Karpas-422 (cell line): ENCODE results near the gene SLC4A2. TPM values are rescaled to one million over a fixed set of nuclear protein-coding genes. Genes with fewer than 3 reads are reported as not detected.

ENCODE experiments used
- DNase-seq: peaks from one replicate; pipeline ENCODE4 v3.0.0-alpha.2; 2015
- H2AFZ ChIP-seq: fragments of 200-600 bp; sonication (generic); 2 replicates; pipeline ENCODE4 v1.6.1; 2014; ENCODE audit warnings: antibody characterized with exemption, low read length, mixed read lengths
- H3K27ac ChIP-seq: fragments of 200-600 bp; sonication (generic); 2 replicates; pipeline ENCODE4 v1.5.1; 2014; ENCODE audit warnings: mild to moderate bottlenecking, low read length, moderate library complexity
- H3K27me3 ChIP-seq: fragments of 200-600 bp; sonication (generic); 2 replicates; pipeline ENCODE4 v1.6.1; 2014; ENCODE audit warnings: low read length, mixed read lengths
- H3K36me3 ChIP-seq: fragments of 200-600 bp; sonication (generic); 2 replicates; pipeline ENCODE4 v1.6.1; 2014; ENCODE audit warnings: low read length, mixed read lengths; ENCODE audit not compliant: insufficient read depth
- H3K4me1 ChIP-seq: fragments of 200-600 bp; sonication (generic); 2 replicates; pipeline ENCODE4 v1.6.1; 2014; ENCODE audit warnings: mild to moderate bottlenecking, low read length, mixed read lengths
- H3K4me2 ChIP-seq: fragments of 200-600 bp; sonication (generic); 2 replicates; pipeline ENCODE4 v1.6.1; 2014; ENCODE audit warnings: low read length, low read depth, mild to moderate bottlenecking; ENCODE audit not compliant: poor library complexity, severe bottlenecking
- H3K4me3 ChIP-seq: fragments of 200-600 bp; sonication (generic); 2 replicates; pipeline ENCODE4 v1.5.1; 2014; ENCODE audit warnings: mild to moderate bottlenecking, antibody characterized with exemption, low read length, mixed read lengths
- H3K79me2 ChIP-seq: fragments of 200-600 bp; sonication (generic); 2 replicates; pipeline ENCODE4 v1.6.1; 2014; ENCODE audit warnings: mild to moderate bottlenecking, low read length, mixed read lengths
- H3K9ac ChIP-seq: fragments of 200-600 bp; sonication (generic); 2 replicates; pipeline ENCODE4 v1.6.0; 2014; ENCODE audit warnings: low read length
- H3K9me2 ChIP-seq: fragments of 200-600 bp; sonication (generic), shearing (Covaris generic); replicated peaks from 2 replicates; pipeline ENCODE4 v1.6.0; 2014; ENCODE audit warnings: mild to moderate bottlenecking, low read length, moderate library complexity; ENCODE audit not compliant: insufficient read depth
- H3K9me3 ChIP-seq: fragments of 300-700, 200-600 bp; sonication (generic); 2 replicates; pipeline ENCODE4 v1.6.1; 2014; ENCODE audit warnings: low read length, mixed read lengths
- H4K20me1 ChIP-seq: fragments of 200-600 bp; sonication (generic); 2 replicates; pipeline ENCODE4 v1.6.1; 2014; ENCODE audit warnings: mild to moderate bottlenecking, antibody characterized with exemption, low read length, low read depth; ENCODE audit not compliant: insufficient read depth
- total RNA-seq: library from RNA; depleted of rRNA; stranded (reverse); fragments of >200 nt; shearing (Covaris generic); gene quantifications from 2 replicates; pipeline ENCODE4 v1.2.3, GENCODE V29; 2014; ENCODE audit warnings: low replicate concordance

Gene SLC4A2
- total RNA-seq, 1 experiment from 2014 or later, result 35.1 TPM

GRCh38 chr7:151085691-151086620 is 26.6 kb downstream of the SLC4A2 start, which contains the start of gene AGAP3:
Gene AGAP3, plus strand, starts transcription at chr7:151086475. Its CDS starts 267 bp downstream, at chr7:151086742.
- no peak within 1 kb of the TSS for H3K9ac ChIP-seq
- H3K79me2 ChIP-seq, result peaks cover 19% of the 10 kb centered on the region
- H2AFZ ChIP-seq, result no peak within 1 kb of the TSS
- H3K27me3 ChIP-seq, result no peaks in the 10 kb centered on the region
- H3K36me3 ChIP-seq, result no peaks in the 10 kb centered on the region
- H3K9me3 ChIP-seq, result no peaks in the 10 kb centered on the region
- no peaks in the 10 kb centered on the region for H4K20me1 ChIP-seq
- peaks cover 30% of the 10 kb centered on the region for H3K4me1 ChIP-seq
- no peak within 1 kb of the TSS for H3K4me3 ChIP-seq
- DNase-seq, result no peak
- H3K27ac ChIP-seq, result no peak within 1 kb of the TSS
- H3K9me2 ChIP-seq, result no peaks in the 10 kb centered on the region
- no peak within 1 kb of the TSS for H3K4me2 ChIP-seq

DNA sequence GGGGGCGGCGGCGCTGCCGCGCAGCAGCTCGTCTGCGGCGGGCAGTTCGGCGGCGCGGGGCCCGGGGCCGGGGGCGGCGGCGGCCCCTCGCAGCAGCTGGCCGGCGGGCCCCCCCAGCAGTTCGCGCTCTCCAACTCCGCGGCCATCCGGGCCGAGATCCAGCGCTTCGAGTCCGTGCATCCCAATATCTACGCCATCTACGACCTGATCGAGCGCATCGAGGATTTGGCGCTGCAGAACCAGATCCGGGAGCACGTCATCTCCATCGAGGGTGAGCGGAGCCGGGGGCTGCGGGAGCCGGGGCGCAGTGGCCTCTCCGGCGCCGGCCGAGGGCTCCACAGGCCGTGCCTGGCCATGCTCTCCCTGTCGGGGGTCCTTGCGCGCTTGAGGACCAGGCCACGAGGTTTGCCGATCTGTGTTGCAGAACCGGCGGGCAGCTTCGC is 27.4 kb downstream of the SLC4A2 start:
- Histone ChIP-seq H3K79me2 (peaks cover 14% of the 10 kb centered on the region), H3K4me1 (peaks cover 22% of the 10 kb centered on the region), H3K36me3 (no peaks in the 10 kb centered on the region), H3K9me3 (no peaks in the 10 kb centered on the region), H3K27me3 (no peaks in the 10 kb centered on the region), H3K4me2 (no peak overlapping the region), H3K4me3 (no peak overlapping the region), H3K27ac (no peak overlapping the region), H3K9ac (no peak overlapping the region), H2AFZ (no peak overlapping the region), H3K9me2 (no peaks in the 10 kb centered on the region), H4K20me1 (no peaks in the 10 kb centered on the region)
- no peak for DNase-seq

DNA sequence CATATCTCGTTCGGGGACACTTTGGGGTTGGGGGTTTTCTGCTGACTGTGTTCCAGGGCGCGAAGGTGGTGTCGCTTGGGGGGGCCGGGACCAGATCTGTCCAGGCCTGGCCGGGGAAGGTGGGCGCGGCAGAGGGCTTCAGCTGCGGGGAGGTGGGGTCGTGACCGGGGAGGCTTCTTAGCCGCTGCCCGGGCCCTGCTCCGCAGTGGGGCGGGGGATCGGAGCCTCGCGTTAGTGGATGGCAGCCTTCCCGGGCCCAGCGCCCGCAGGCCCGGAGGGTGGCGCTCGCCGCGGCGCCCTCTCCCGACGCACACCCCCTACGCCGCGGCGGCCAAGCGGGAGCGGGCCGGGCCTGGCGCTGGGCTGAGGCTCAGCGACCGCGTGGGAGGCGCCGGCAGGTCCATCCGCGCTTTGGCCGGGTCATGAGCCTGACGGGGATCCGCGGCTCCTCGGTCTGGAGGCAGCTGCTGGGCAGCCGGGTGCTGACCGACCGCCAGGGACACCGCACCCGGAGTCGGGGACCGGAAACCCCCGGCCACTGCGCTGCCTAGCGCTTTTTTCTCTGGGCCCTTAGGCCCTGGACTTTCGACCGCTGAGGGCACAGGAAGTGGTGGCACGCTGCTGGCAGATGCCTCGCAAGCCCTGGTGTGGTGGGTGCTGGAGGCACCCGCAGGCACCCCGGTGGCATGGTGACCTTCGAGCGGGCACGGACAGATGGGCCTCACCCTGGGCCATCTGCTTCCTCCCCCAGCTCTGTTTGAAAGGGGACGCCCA is 28.0 kb downstream of the SLC4A2 start:
- Histone ChIP-seq H3K9me3 (no peaks in the 10 kb centered on the region), H3K4me3 (no peak overlapping the region), H3K9ac (no peak overlapping the region), H2AFZ (no peak overlapping the region), H4K20me1 (no peaks in the 10 kb centered on the region), H3K4me2 (no peak overlapping the region), H3K79me2 (peaks cover 8% of the 10 kb centered on the region), H3K27me3 (no peaks in the 10 kb centered on the region), H3K9me2 (no peaks in the 10 kb centered on the region), H3K36me3 (no peaks in the 10 kb centered on the region), H3K4me1 (peaks cover 16% of the 10 kb centered on the region), H3K27ac (no peak overlapping the region)
- DNase-seq, result no peak

- H3K79me2 ChIP-seq, result no peaks in the 10 kb centered on the region
Measured at GRCh38 chr7:151088019-151088855, 28.8 kb downstream of the SLC4A2 start.

GRCh38 chr7:151088856-151089699 is 29.7 kb downstream of the SLC4A2 start:
- Histone ChIP-seq H3K4me3 (no peak overlapping the region), H3K27me3 (no peaks in the 10 kb centered on the region), H4K20me1 (no peaks in the 10 kb centered on the region), H3K9me2 (no peaks in the 10 kb centered on the region), H3K9ac (no peak overlapping the region), H3K9me3 (no peaks in the 10 kb centered on the region), H3K27ac (no peak overlapping the region), H3K36me3 (no peaks in the 10 kb centered on the region), H3K79me2 (no peaks in the 10 kb centered on the region), H2AFZ (no peak overlapping the region), H3K4me2 (no peak overlapping the region), H3K4me1 (peaks cover 7% of the 10 kb centered on the region)
- DNase-seq, result no peak

More at GRCh38 chr7:151088019-151088855, 28.8 kb downstream of the SLC4A2 start:
- H3K9me2 ChIP-seq, result no peaks in the 10 kb centered on the region
- no peak overlapping the region for H2AFZ ChIP-seq
- H3K27me3 ChIP-seq, result no peaks in the 10 kb centered on the region
- no peak overlapping the region for H3K4me2 ChIP-seq
- no peaks in the 10 kb centered on the region for H3K36me3 ChIP-seq
- H3K9ac ChIP-seq, result no peak overlapping the region
- no peaks in the 10 kb centered on the region for H3K9me3 ChIP-seq
- H3K4me1 ChIP-seq, result peaks cover 14% of the 10 kb centered on the region
- no peaks in the 10 kb centered on the region for H4K20me1 ChIP-seq
- H3K4me3 ChIP-seq, result no peak overlapping the region
- no peak overlapping the region for H3K27ac ChIP-seq
- DNase-seq, result no peak

DNA sequence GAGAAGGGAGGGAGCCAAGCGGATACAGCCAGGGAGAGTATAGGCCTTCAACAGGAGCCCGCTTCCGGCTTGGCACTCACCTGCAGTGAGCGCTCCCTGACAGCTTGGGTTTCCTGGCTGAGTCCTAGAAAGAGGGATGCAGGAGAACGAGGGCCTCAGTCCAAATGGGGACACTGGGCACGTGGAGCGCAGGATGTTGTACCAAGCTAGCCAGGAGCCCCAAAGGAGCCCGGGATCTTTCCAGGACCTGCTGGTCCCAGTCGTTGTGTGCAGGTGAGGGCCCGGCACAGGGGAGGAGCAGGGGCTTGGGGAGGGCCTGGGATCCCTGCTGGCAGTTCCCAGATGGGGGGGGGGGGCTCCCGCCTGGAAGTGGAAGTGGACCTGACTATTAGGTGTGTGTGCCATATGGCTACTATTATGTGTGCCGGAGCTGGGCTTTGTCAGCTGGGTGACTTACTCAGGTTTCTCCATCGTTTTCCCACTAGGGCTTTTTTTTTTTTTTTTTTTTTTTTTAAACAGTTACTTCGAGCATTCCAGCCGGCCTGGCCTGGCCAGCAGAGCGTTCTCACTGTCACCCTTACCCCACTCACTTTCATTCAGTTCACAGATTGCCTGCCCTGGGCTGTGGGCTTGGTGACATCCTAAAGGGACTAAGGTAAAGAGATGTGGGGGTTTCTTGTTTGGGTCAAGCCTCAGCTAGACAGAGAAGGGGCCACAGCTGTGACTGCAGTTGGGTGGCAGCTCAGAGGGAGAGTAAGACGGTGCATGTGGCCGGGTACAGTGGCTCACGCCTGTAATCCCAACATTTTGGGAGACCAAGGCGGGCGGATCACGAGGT is 30.7 kb downstream of the SLC4A2 start:
- Histone ChIP-seq H3K4me3 (no peak overlapping the region), H3K9me3 (no peaks in the 10 kb centered on the region), H3K9me2 (no peaks in the 10 kb centered on the region), H3K27me3 (no peaks in the 10 kb centered on the region), H3K4me1 (peaks cover 2% of the 10 kb centered on the region), H3K9ac (no peak overlapping the region), H4K20me1 (no peaks in the 10 kb centered on the region), H3K36me3 (no peaks in the 10 kb centered on the region), H3K79me2 (no peaks in the 10 kb centered on the region), H3K4me2 (no peak overlapping the region), H3K27ac (no peak overlapping the region), H2AFZ (no peak overlapping the region)
- no peak for DNase-seq

GRCh38 chr7:151091003-151091402 is 31.6 kb downstream of the SLC4A2 start:
- no peaks in the 10 kb centered on the region for H3K36me3 ChIP-seq
- no peak overlapping the region for H3K9ac ChIP-seq
- no peak overlapping the region for H3K4me3 ChIP-seq
- DNase-seq, result no peak
- no peak overlapping the region for H2AFZ ChIP-seq
- H4K20me1 ChIP-seq, result no peaks in the 10 kb centered on the region
- H3K27me3 ChIP-seq, result no peaks in the 10 kb centered on the region
- no peaks in the 10 kb centered on the region for H3K9me2 ChIP-seq
- H3K9me3 ChIP-seq, result no peaks in the 10 kb centered on the region
- H3K4me2 ChIP-seq, result no peak overlapping the region
- no peaks in the 10 kb centered on the region for H3K4me1 ChIP-seq
- no peaks in the 10 kb centered on the region for H3K79me2 ChIP-seq
- H3K27ac ChIP-seq, result no peak overlapping the region
